ENCODE measurements around the gene NWD2.
A peak's percentile ranks its signal among the peaks of the same experiment; 100 is the strongest.

DNA sequence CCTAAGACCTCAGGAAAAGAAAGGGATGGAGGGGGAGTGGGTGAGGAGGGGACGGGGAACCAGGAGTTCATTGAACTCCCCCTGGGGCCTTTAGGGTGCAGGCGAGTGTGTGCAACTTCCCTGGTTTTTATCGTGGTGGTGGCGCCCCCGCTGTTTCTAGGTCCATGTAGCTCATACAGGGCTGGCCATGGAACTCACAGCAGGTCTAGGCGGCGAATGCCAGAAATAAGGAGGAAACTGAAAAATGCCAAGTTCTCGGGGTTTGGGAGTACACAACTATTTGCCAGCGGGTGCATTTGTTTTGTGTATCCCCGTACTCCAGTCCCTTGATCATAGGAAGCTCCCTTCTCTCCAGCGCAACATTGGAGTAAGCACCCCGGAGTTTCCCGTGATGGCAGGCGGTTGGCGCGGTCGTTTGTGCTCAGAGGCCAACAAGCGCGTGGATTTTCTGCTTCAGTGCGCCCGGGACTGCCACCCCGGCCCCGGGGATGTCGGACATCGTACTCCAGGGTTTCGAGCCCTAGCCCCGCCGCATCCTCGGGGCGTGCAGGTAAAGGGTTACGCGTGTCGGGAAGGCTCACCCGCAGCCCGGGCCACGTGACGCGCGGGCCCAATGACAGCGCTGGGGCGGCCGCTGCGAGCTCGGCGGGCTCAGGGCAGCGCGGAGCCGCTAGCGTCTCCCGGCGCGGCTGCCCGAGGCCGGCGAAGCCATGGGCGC is 208.9 kb downstream of the NWD2 start:
- TF ChIP-seq, protein P1, sequence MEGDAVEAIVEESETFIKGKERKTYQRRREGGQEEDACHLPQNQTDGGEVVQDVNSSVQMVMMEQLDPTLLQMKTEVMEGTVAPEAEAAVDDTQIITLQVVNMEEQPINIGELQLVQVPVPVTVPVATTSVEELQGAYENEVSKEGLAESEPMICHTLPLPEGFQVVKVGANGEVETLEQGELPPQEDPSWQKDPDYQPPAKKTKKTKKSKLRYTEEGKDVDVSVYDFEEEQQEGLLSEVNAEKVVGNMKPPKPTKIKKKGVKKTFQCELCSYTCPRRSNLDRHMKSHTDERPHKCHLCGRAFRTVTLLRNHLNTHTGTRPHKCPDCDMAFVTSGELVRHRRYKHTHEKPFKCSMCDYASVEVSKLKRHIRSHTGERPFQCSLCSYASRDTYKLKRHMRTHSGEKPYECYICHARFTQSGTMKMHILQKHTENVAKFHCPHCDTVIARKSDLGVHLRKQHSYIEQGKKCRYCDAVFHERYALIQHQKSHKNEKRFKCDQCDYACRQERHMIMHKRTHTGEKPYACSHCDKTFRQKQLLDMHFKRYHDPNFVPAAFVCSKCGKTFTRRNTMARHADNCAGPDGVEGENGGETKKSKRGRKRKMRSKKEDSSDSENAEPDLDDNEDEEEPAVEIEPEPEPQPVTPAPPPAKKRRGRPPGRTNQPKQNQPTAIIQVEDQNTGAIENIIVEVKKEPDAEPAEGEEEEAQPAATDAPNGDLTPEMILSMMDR (IDR thresholded peaks at IDR 0.05) = peak; percentile 69
- TF ChIP-seq ZFX (IDR thresholded peaks at IDR 0.05; ENCODE audit: borderline replicate concordance) = no peak

All from 22Rv1 (cell line).